Gastrocnemius medialis (tissue), 4 donors: ENCODE data around the gene TNNI3K.

Experiments
- CTCF ChIP-seq, 5 experiments: fragments of 450-650 bp in 3 of 5; fragments of 200-600 bp in 2 of 5; sonication (generic) in 2 of 5; IDR thresholded peaks in 4 of 5; conservative IDR thresholded peaks in 1 of 5; 1 replicate in 4 of 5; 2 replicates in 1 of 5; pipeline ENCODE4 v1.5.1; 2016 to 2019; ENCODE audit warnings: antibody characterized with exemption in 5 of 5, mild to moderate bottlenecking in 3 of 5, moderate library complexity in 3 of 5
- POLR2A ChIP-seq, 2 donors: fragments of 450-650 bp; IDR thresholded peaks; one replicate each; pipeline ENCODE4 v1.6.1; 2017; ENCODE audit warnings: antibody characterized with exemption in 2 of 2, mild to moderate bottlenecking in 2 of 2, moderate library complexity in 2 of 2

- TF ChIP-seq POLR2A (IDR thresholded peaks at IDR 0.05), result no peak
- no peak for TF ChIP-seq CTCF (IDR thresholded peaks at IDR 0.05 in 4 of 5, conservative IDR thresholded peaks at IDR 0.05 in 1 of 5)
Observed at GRCh38 chr1:74429580-74429979, 194.4 kb downstream of the TNNI3K start.
